Colon (tissue), 2 donors: ENCODE data around the gene PANK1.
"Not testable (repeated sequence)": the region's sequence is repeated elsewhere in the genome, so short reads cannot be mapped to it uniquely, and the experiment has no call there.

Source experiments
- FAIRE-seq: peaks from 2 replicates; lab custom pipeline; 2012; peaks lifted over from hg19 to GRCh38; lab: Jason Lieb, UNC
- donor health status: control.
- donor health status: control.

The PANK1 gene

GRCh38 chr10:89566992-89567391 lies 78.0 kb downstream of the PANK1 start:
- no peak for FAIRE-seq

- no peak for FAIRE-seq
Observed at GRCh38 chr10:89566095-89566950, 78.7 kb downstream of the PANK1 start.

GRCh38 chr10:89565180-89565579 lies 79.9 kb downstream of the PANK1 start:
- FAIRE-seq, result no peak

GRCh38 chr10:89563861-89564478 lies 81.1 kb downstream of the PANK1 start:
- peak; percentile 98 for FAIRE-seq

- no peak for FAIRE-seq
Observed at GRCh38 chr10:89563311-89563710, 81.7 kb downstream of the PANK1 start.

GRCh38 chr10:89556600-89556999 lies 88.4 kb downstream of the PANK1 start:
- no peak for FAIRE-seq

- FAIRE-seq, result no peak
Observed at GRCh38 chr10:89555688-89556445, 89.2 kb downstream of the PANK1 start.

- FAIRE-seq, result no peak
Observed at GRCh38 chr10:89554433-89554832, 90.6 kb downstream of the PANK1 start.

GRCh38 chr10:89553064-89553734 lies 91.8 kb downstream of the PANK1 start:
- no peak for FAIRE-seq

GRCh38 chr10:89552213-89552612 lies 92.8 kb downstream of the PANK1 start:
- no peak for FAIRE-seq

GRCh38 chr10:89550509-89550908 lies 94.5 kb downstream of the PANK1 start:
- FAIRE-seq, result no peak

- FAIRE-seq, result no peak
Observed at GRCh38 chr10:89549510-89549909, 95.5 kb downstream of the PANK1 start.

- FAIRE-seq, result no peak
Observed at GRCh38 chr10:89548673-89549072, 96.4 kb downstream of the PANK1 start.

- no peak for FAIRE-seq
Observed at GRCh38 chr10:89547853-89548513, 97.1 kb downstream of the PANK1 start.

GRCh38 chr10:89546651-89547050 lies 98.4 kb downstream of the PANK1 start:
- not testable (repeated sequence) for FAIRE-seq

- no peak for FAIRE-seq
Observed at GRCh38 chr10:89543841-89544240, 101.2 kb downstream of the PANK1 start.

GRCh38 chr10:89540420-89540949 lies 104.6 kb downstream of the PANK1 start:
- no peak for FAIRE-seq

GRCh38 chr10:89537364-89537763 lies 107.7 kb downstream of the PANK1 start:
- FAIRE-seq, result no peak

GRCh38 chr10:89536013-89536354 lies 109.1 kb downstream of the PANK1 start:
- FAIRE-seq, result no peak

GRCh38 chr10:89535171-89536012 lies 109.7 kb downstream of the PANK1 start, which contains the start of gene SLC16A12:
Gene SLC16A12 (minus strand): TSS chr10:89535594. CDS start chr10:89462578, 73,016 bp downstream.
- FAIRE-seq, result no peak

- FAIRE-seq, result no peak
Observed at GRCh38 chr10:89534826-89535166, 110.2 kb downstream of the PANK1 start.
